Ovary (tissue), 9 donors: ENCODE data around the gene PAFAH1B2. TPM values are rescaled to one million over a fixed set of nuclear protein-coding genes. Genes with fewer than 3 reads are reported as not detected.

Experiments used
- DNase-seq, 5 donors: peaks; one replicate each; pipeline ENCODE4 v3.0.0-alpha.2; 2019 to 2020
- H3K27ac ChIP-seq, 2 donors: fragments of 200-600 bp; one replicate each; pipeline versions ENCODE4 v1.5.1 to v1.8.0; 2019 to 2022
- H3K27me3 ChIP-seq: fragments of 200-600 bp; one replicate; pipeline ENCODE4 v1.8.0; 2022
- H3K36me3 ChIP-seq: fragments of 200-600 bp; sonication (generic); one replicate; pipeline ENCODE4 v1.5.1; 2019
- H3K4me1 ChIP-seq: one replicate; pipeline ENCODE4 v1.8.1; 2013; ENCODE audit warnings: mild to moderate bottlenecking, moderate library complexity; ENCODE audit not compliant: insufficient read depth
- H3K4me3 ChIP-seq: fragments of 200-600 bp; sonication (generic); one replicate; pipeline ENCODE4 v1.5.1; 2017
- H3K9me3 ChIP-seq, 2 donors: fragments of 200-600 bp in 1 of 2; sonication (generic) in 1 of 2; one replicate each; pipeline versions ENCODE4 v1.5.1 to v1.8.1; 2013 to 2019; ENCODE audit warnings: mild to moderate bottlenecking in 1 of 2, moderate library complexity in 1 of 2
- CTCF ChIP-seq, 3 donors: fragments of 450-650 bp in 2 of 3; fragments of 200-600 bp in 1 of 3; IDR thresholded peaks; one replicate each; pipeline versions ENCODE4 v1.5.1 to v1.8.0; 2016 to 2022; ENCODE audit warnings: antibody characterized with exemption in 3 of 3, mild to moderate bottlenecking in 1 of 3
- EP300 ChIP-seq: sonication (generic); formaldehyde crosslinking; IDR thresholded peaks from one replicate; pipeline ENCODE4 v1.6.1; 2017; ENCODE audit warnings: antibody characterized with exemption
- POLR2A ChIP-seq: fragments of 450-650 bp; IDR thresholded peaks from one replicate; pipeline ENCODE4 v1.6.1; 2017; ENCODE audit warnings: antibody characterized with exemption, mild to moderate bottlenecking, moderate library complexity
- WGBS, 3 donors: extraction: QIAGEN DNeasy Blood & Tissue Kit in 1 of 3; methylation state at CpG; one replicate each; pipeline versions ENCODE4 v1.1.5 to v1.1.7; 2013 to 2017; 5-methylcytosine and 5-hydroxymethylcytosine counted together
- intact Hi-C, 4 donors: fragments of 100-400 bp; cut with DNase I; formaldehyde crosslinking; loops; one replicate each; pipeline versions ENCODE4 v1.11.0 to v1.15.1; 2022 to 2023
- polyA plus RNA-seq, 2 donors: library from polyadenylated mRNA; stranded (reverse); fragments of 200-250 nt in 1 of 2; fragments of 350-450 nt in 1 of 2; fragmentation: Illumina TruSeq in 1 of 2; extraction: RNeasy Lipid Tissue Mini Kit (QIAGEN cat#74804) in 1 of 2; gene quantifications; one replicate each; pipeline ENCODE4 v1.2.3, GENCODE V29; 2013 to 2014
- total RNA-seq, 7 donors: library from RNA; depleted of rRNA in 2 of 7; stranded (reverse); fragments of >200 nt in 2 of 7; fragmentation: NEBNext Ultra II Directional in 3 of 7; extraction: Animal tissue kit (Norgen Biotek cat#: 25700) in 3 of 7; gene quantifications; one replicate each; pipeline versions ENCODE4 v1.1.0 to v1.2.4, GENCODE V29; 2016 to 2023
- donor health status: DM: no; HTN: no; CAD: no; lungs with moderate emphysema.
- donor health status: DM: no; HTN: no; CAD: no.
- donor health status: Bipolar disorder and iron deficiency.
- donor health status: DM: yes; HTN: yes; CAD: no.
- donor health status: DM: no; HTN: no; CAD: no.
- donor health status: DM: yes; HTN: yes; CAD: no.

Gene PAFAH1B2
- total and polyA plus RNA-seq, 9 donors = 23.0 to 95.6 (median 75.5) TPM

- TF ChIP-seq EP300 (no peak), CTCF (IDR thresholded peaks at IDR 0.05) (no peak), POLR2A (no peak)
- intact Hi-C loops = no loop called here
- H3K27me3 ChIP-seq = no peaks in the 10 kb centered on the region
- H3K36me3 ChIP-seq = no peaks in the 10 kb centered on the region
- peak; percentile 54 to 77 (median 65) for DNase-seq
- no peak overlapping the region for H3K4me3 ChIP-seq
- no peaks in the 10 kb centered on the region for H3K9me3 ChIP-seq
- WGBS, 3 donors = 7 to 22% (median 8%) methylated on average over 15 of the region's 15 CpGs
- peak overlapping the region; percentile 78 to 86 for H3K27ac ChIP-seq
- peaks cover 44% of the 10 kb centered on the region for H3K4me1 ChIP-seq
Measured at GRCh38 chr11:117218133-117218915, 74.2 kb downstream of the PAFAH1B2 start.

- intact Hi-C loops = no loop called here
- peak in 3 of 5 donors; percentile 16 to 40 (median 35) for DNase-seq
- Histone ChIP-seq H3K4me1 (peaks cover 44% of the 10 kb centered on the region), H3K9me3 (no peaks in the 10 kb centered on the region), H3K27me3 (no peaks in the 10 kb centered on the region), H3K36me3 (no peaks in the 10 kb centered on the region), H3K27ac (peak overlapping the region; percentile 78 to 86), H3K4me3 (no peak overlapping the region)
- WGBS, 3 donors = 65 to 72% (median 66%) methylated on average over 9 of the region's 9 CpGs
- TF ChIP-seq POLR2A (no peak), CTCF (IDR thresholded peaks at IDR 0.05) (no peak), EP300 (no peak)
Measured at GRCh38 chr11:117219001-117219400, 74.9 kb downstream of the PAFAH1B2 start.

- H3K27me3 ChIP-seq = no peaks in the 10 kb centered on the region
- peak in 2 of 5 donors; percentile 27 to 40 for DNase-seq
- H3K36me3 ChIP-seq = no peaks in the 10 kb centered on the region
- TF ChIP-seq POLR2A (no peak), CTCF (IDR thresholded peaks at IDR 0.05) (no peak), EP300 (no peak)
- no peak overlapping the region for H3K4me3 ChIP-seq
- intact Hi-C loops = no loop called here
- peak overlapping the region; percentile 78 to 86 for H3K27ac ChIP-seq
- 88 to 93% (median 90%) methylated on average over 8 of the region's 8 CpGs for WGBS, 3 donors
- no peaks in the 10 kb centered on the region for H3K9me3 ChIP-seq
- H3K4me1 ChIP-seq = peaks cover 44% of the 10 kb centered on the region
Measured at GRCh38 chr11:117219455-117219854, 75.4 kb downstream of the PAFAH1B2 start.

GRCh38 chr11:117219995-117220394 lies 75.9 kb downstream of the PAFAH1B2 start:
- H3K9me3 ChIP-seq = no peaks in the 10 kb centered on the region
- H3K36me3 ChIP-seq = no peaks in the 10 kb centered on the region
- H3K27me3 ChIP-seq = no peaks in the 10 kb centered on the region
- intact Hi-C loops = loop anchor here (2.0 to 10.0 kb wide), 8 partner anchors 33 to 425 kb away; partner anchors contain the start of genes SIDT2 (in 2 of the 4) and APOA5 (in 1 of the 4)
- DNase-seq = no peak
- H3K27ac ChIP-seq = peak overlapping the region; percentile 78 to 86
- WGBS, 3 donors = 71 to 80% (median 76%) methylated on average over 4 of the region's 4 CpGs
- H3K4me3 ChIP-seq = no peak overlapping the region
- TF ChIP-seq CTCF (IDR thresholded peaks at IDR 0.05) = no peak
- TF ChIP-seq POLR2A = no peak
- TF ChIP-seq EP300 = no peak
- H3K4me1 ChIP-seq = peaks cover 44% of the 10 kb centered on the region
